HCT116 (cell line): ENCODE measurements around the gene PCIF1. TPM values are rescaled to one million over a fixed set of nuclear protein-coding genes. Genes with fewer than 3 reads are reported as not detected.
A peak's percentile ranks its signal among the peaks of the same experiment; 100 is the strongest.

ENCODE experiments used
- ATAC-seq: fragments of 200-7000 bp; cut with Tn5 transposase; 2 replicates; pipeline ENCODE4 v1.9.1; 2020; ENCODE audit warnings: mild to moderate bottlenecking, moderate library complexity
- BruUV-seq: library from RNA; stranded (reverse); fragments of 400-500 nt; replicated peaks from 2 replicates; lab custom pipeline; 2021; lab: Mats Ljungman, UMichigan
- CTCF ChIA-PET: fragments of 300-600 bp; sonication (Branson Sonifier 250); formaldehyde crosslinking; loops from one replicate; lab custom pipeline; 2021; ENCODE audit warnings: antibody characterized with exemption; lab: Charles Lee
- POLR2A ChIA-PET: fragments of 300-600, 350-600 bp; sonication (Branson Sonifier 250); formaldehyde crosslinking; loops from one replicate; lab custom pipeline; 2021; ENCODE audit warnings: antibody characterized with exemption; lab: Charles Lee
- RAD21 ChIA-PET, 2 experiments: fragments of 300-600 bp; sonication (Branson Sonifier 250); formaldehyde crosslinking; loops; one replicate each; lab custom pipeline; 2023; ENCODE audit warnings: low total read pairs in 2 of 2; ENCODE audit not compliant: uncharacterized antibody in 2 of 2, unreplicated experiment in 2 of 2, low non-redundant PET in 1 of 2; lab: Charles Lee
- DNase-seq: peaks from one replicate; pipeline ENCODE4 v3.0.0-alpha.2; 2010; ENCODE audit warnings: low read depth, low spot score
- H2AFZ ChIP-seq: fragments of 200-600 bp; shearing (Covaris generic), sonication (generic); 2 replicates; pipeline ENCODE4 v1.6.1; 2017; ENCODE audit warnings: low read depth, mixed run types, mixed read lengths, antibody characterized with exemption, low read length; ENCODE audit not compliant: poor library complexity, severe bottlenecking
- H3K27ac ChIP-seq: 2 replicates; pipeline ENCODE4 v1.5.1; 2012; ENCODE audit warnings: low read depth, low read length
- H3K27me3 ChIP-seq: fragments of 200-600 bp; sonication (generic); 2 replicates; pipeline ENCODE4 v1.6.1; 2016; ENCODE audit warnings: mixed run types, low read length, mixed read lengths; ENCODE audit not compliant: insufficient read depth
- H3K36me3 ChIP-seq, 2 experiments: fragments of 200-500 bp in 1 of 2; fragments of 200-600 bp in 1 of 2; sonication (Bioruptor generic) in 1 of 2; sonication (generic) in 1 of 2; 2 replicates each; pipeline versions ENCODE4 v1.5.1 to v1.6.1; 2014 to 2016; ENCODE audit warnings: low read length in 2 of 2, inconsistent platforms in 1 of 2, mixed read lengths in 1 of 2, mixed run types in 1 of 2; ENCODE audit not compliant: insufficient read depth in 2 of 2, control insufficient read depth in 1 of 2
- H3K4me1 ChIP-seq, 2 experiments: fragments of 200-600 bp in 1 of 2; sonication (generic) in 1 of 2; 2 replicates each; pipeline versions ENCODE4 v1.5.1 to v1.6.1; 2012 to 2017; ENCODE audit warnings: low read length in 2 of 2, inconsistent platforms in 1 of 2, mild to moderate bottlenecking in 1 of 2, mixed read lengths in 1 of 2, mixed run types in 1 of 2, moderate library complexity in 1 of 2; ENCODE audit not compliant: insufficient read depth in 2 of 2, control insufficient read depth in 1 of 2
- H3K4me2 ChIP-seq: fragments of 200-600 bp; sonication (generic); 2 replicates; pipeline ENCODE4 v1.6.1; 2017; ENCODE audit warnings: mixed run types, low read length, mixed read lengths
- H3K4me3 ChIP-seq, 2 experiments: fragments of 200-600 bp in 1 of 2; sonication (generic) in 1 of 2; replicated peaks in 1 of 2; 2 replicates each; pipeline ENCODE4 v1.5.1; 2011 to 2016; ENCODE audit warnings: low read length in 2 of 2, control low read depth in 1 of 2, low read depth in 1 of 2, mild to moderate bottlenecking in 1 of 2, mixed read lengths in 1 of 2, mixed run types in 1 of 2
- H3K79me2 ChIP-seq: fragments of 200-600 bp; sonication (generic); 2 replicates; pipeline ENCODE4 v1.6.1; 2017; ENCODE audit warnings: mild to moderate bottlenecking, mixed run types, low read length, moderate library complexity, mixed read lengths; ENCODE audit not compliant: insufficient read depth
- H3K9ac ChIP-seq: fragments of 200-600 bp; sonication (generic); 2 replicates; pipeline ENCODE4 v1.6.1; 2016; ENCODE audit warnings: low read length, mixed read lengths
- H3K9me2 ChIP-seq: fragments of 200-600 bp; sonication (generic), shearing (Covaris generic); 2 replicates; pipeline ENCODE4 v1.6.1; 2017; ENCODE audit warnings: mixed run types, mild to moderate bottlenecking, moderate library complexity; ENCODE audit not compliant: insufficient read depth
- H3K9me3 ChIP-seq, 2 experiments: fragments of 200-500 bp in 1 of 2; fragments of 200-600 bp in 1 of 2; sonication (Bioruptor generic) in 1 of 2; sonication (generic) in 1 of 2; 2 replicates each; pipeline ENCODE4 v1.6.1; 2014 to 2017; ENCODE audit warnings: low read length in 2 of 2, mixed read lengths in 2 of 2, inconsistent platforms in 1 of 2, low read depth in 1 of 2, mild to moderate bottlenecking in 1 of 2, mixed run types in 1 of 2, moderate library complexity in 1 of 2; ENCODE audit not compliant: control insufficient read depth in 1 of 2, insufficient read depth in 1 of 2
- H4K20me1 ChIP-seq: fragments of 200-600 bp; sonication (generic), shearing (Covaris generic); 2 replicates; pipeline ENCODE4 v1.6.1; 2017; ENCODE audit warnings: mixed run types, mild to moderate bottlenecking, moderate library complexity; ENCODE audit not compliant: insufficient read depth
- CBX3 ChIP-seq: IDR thresholded peaks from 2 replicates; pipeline ENCODE4 v1.6.1; 2012; ENCODE audit warnings: low read depth
- CEBPB ChIP-seq: IDR thresholded peaks from 2 replicates; pipeline ENCODE4 v1.6.1; 2012; ENCODE audit warnings: low read depth
- CTCF ChIP-seq, 3 experiments: fragments of 200-600 bp in 1 of 3; sonication (generic) in 1 of 3; IDR thresholded peaks in 2 of 3; conservative IDR thresholded peaks in 1 of 3; 2 replicates each; pipeline ENCODE4 v1.5.1; 2012 to 2017; ENCODE audit warnings: low read depth in 2 of 3, low read length in 2 of 3, antibody characterized with exemption in 1 of 3, borderline replicate concordance in 1 of 3, control low read depth in 1 of 3, mild to moderate bottlenecking in 1 of 3, mixed read lengths in 1 of 3, mixed run types in 1 of 3, moderate library complexity in 1 of 3; ENCODE audit not compliant: insufficient read depth in 1 of 3
- EGR1 ChIP-seq: IDR thresholded peaks from 2 replicates; pipeline ENCODE4 v1.6.1; 2012; ENCODE audit warnings: low read depth
- EZH2 ChIP-seq: fragments of 200-600 bp; sonication (generic); IDR thresholded peaks from 2 replicates; pipeline ENCODE4 v1.6.1; 2017; ENCODE audit warnings: antibody characterized with exemption, mixed run types
- JUND ChIP-seq: IDR thresholded peaks from 2 replicates; pipeline ENCODE4 v1.6.1; 2012
- MAX ChIP-seq: IDR thresholded peaks from 2 replicates; pipeline ENCODE4 v1.6.1; 2012
- RAD21 ChIP-seq: IDR thresholded peaks from 2 replicates; pipeline ENCODE4 v1.6.1; 2012; ENCODE audit warnings: low read depth, mild to moderate bottlenecking
- SIN3A ChIP-seq: IDR thresholded peaks from 2 replicates; pipeline ENCODE4 v1.6.1; 2012; ENCODE audit warnings: low read depth
- SP1 ChIP-seq: IDR thresholded peaks from 2 replicates; pipeline ENCODE4 v1.6.1; 2012; ENCODE audit warnings: low read depth
- SRF ChIP-seq: IDR thresholded peaks from 2 replicates; pipeline ENCODE4 v1.6.1; 2012; ENCODE audit warnings: low read depth
- TCF7L2 ChIP-seq: IDR thresholded peaks from 2 replicates; pipeline ENCODE4 v1.7.0; 2011; ENCODE audit warnings: borderline replicate concordance, inconsistent platforms; ENCODE audit not compliant: insufficient read depth, insufficient read length; ENCODE audit errors: extremely low read depth
- YY1 ChIP-seq: IDR thresholded peaks from 2 replicates; pipeline ENCODE4 v1.6.1; 2011; ENCODE audit warnings: low read length, low read depth, moderate library complexity, mild to moderate bottlenecking; ENCODE audit not compliant: insufficient replicate concordance; ENCODE audit errors: extremely low read depth
- ZNF274 ChIP-seq: fragments of 200-500 bp; sonication (Bioruptor generic); IDR thresholded peaks from 2 replicates; pipeline ENCODE4 v1.6.1; 2014; ENCODE audit warnings: mild to moderate bottlenecking, low read depth, low read length, inconsistent platforms
- intact Hi-C: fragments of 100-400 bp; cut with micrococcal nuclease; formaldehyde crosslinking; loops from 2 replicates; pipeline ENCODE4 v1.10.0; 2022
- total RNA-seq: library from RNA; stranded (reverse); gene quantifications from one replicate; pipeline ENCODE4 v1.2.1, GENCODE V29; 2021; ENCODE audit not compliant: unreplicated experiment
- TF ChIP-seq, protein P1 (sequence below): IDR thresholded peaks from 2 replicates; pipeline ENCODE4 v1.6.1; 2011; ENCODE audit warnings: mild to moderate bottlenecking, low read length, moderate library complexity; ENCODE audit not compliant: insufficient replicate concordance; ENCODE audit errors: extremely low read depth

The PCIF1 gene
- total RNA-seq, 1 experiment from 2014 or later: 31.8 TPM

DNA sequence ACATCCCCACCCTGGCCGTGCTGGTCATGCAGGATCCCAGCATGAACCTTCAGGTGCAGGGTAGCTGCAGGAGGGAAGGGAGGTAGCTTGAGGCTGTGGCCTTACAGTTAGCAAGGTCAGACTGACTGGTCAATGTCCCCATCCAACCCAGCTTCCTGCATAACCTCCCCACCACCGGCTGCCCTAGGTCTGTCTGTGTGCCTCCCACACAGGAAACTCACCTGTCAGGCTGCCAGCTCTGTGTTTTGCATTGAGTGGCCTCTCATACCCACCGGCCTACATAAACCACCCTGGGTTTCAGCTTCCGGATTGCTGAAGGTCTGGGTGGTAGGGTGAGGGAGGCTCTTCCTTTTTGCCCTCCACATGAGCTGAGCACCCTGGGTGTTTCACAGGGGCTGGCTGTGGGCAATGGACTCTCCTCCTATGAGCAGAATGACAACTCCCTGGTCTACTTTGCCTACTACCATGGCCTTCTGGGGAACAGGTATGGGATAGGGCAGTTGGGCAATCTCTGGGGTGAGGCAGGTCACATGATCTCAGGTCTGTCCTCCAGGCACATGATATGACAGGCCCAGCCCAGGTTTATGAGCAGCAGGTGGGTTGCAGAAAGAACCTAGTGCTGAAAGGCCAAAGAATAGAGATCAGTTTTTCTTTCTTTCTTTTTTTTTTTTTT, 41.5 kb upstream of the PCIF1 start:
- intact Hi-C loops: no loop called here
- POLR2A ChIA-PET: interaction anchor here (0.9 to 1.1 kb wide), 2 partner anchors 12 to 41 kb away, joined by 3 to 4 read pairs; partner anchors contain the start of gene ZSWIM1
- peaks cover 10 to 18% of the 10 kb centered on the region in 2 experiments; a peak in 3 of 4 replicates for H3K4me1 ChIP-seq
- H3K9me2 ChIP-seq: no peaks in the 10 kb centered on the region
- TSS peak; percentile 36 for BruUV-seq
- no peak overlapping the region for H2AFZ ChIP-seq
- H3K9me3 ChIP-seq: no peaks in the 10 kb centered on the region
- H4K20me1 ChIP-seq: no peaks in the 10 kb centered on the region
- TF ChIP-seq SIN3A (no peak), CTCF (IDR thresholded peaks at IDR 0.05 in 2 of 3, conservative IDR thresholded peaks at IDR 0.05 in 1 of 3; ENCODE audit: borderline replicate concordance in 1 of 3, insufficient read depth in 1 of 3, low read depth in 2 of 3, low read length in 2 of 3) (no peak), ZNF274 (no peak), TCF7L2 (no peak), SP1 (no peak), RAD21 (no peak), YY1 (no peak), CBX3 (no peak), MAX (no peak), EGR1 (no peak), CEBPB (no peak), JUND (no peak), EZH2 (no peak), SRF (no peak)
- TF ChIP-seq, protein P1, sequence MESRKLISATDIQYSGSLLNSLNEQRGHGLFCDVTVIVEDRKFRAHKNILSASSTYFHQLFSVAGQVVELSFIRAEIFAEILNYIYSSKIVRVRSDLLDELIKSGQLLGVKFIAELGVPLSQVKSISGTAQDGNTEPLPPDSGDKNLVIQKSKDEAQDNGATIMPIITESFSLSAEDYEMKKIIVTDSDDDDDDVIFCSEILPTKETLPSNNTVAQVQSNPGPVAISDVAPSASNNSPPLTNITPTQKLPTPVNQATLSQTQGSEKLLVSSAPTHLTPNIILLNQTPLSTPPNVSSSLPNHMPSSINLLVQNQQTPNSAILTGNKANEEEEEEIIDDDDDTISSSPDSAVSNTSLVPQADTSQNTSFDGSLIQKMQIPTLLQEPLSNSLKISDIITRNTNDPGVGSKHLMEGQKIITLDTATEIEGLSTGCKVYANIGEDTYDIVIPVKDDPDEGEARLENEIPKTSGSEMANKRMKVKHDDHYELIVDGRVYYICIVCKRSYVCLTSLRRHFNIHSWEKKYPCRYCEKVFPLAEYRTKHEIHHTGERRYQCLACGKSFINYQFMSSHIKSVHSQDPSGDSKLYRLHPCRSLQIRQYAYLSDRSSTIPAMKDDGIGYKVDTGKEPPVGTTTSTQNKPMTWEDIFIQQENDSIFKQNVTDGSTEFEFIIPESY: no peak
- no peak overlapping the region for H3K4me3 ChIP-seq
- H3K9ac ChIP-seq: no peak overlapping the region
- CTCF ChIA-PET: interaction anchor here (1.5 kb wide), 1 partner anchor 12 kb away, joined by 4 read pairs; no protein-coding TSS in a partner anchor
- H3K4me2 ChIP-seq: no peak overlapping the region
- peaks cover 4% of the 10 kb centered on the region; the same call in 1 of the 2 replicates for H3K79me2 ChIP-seq
- no peak overlapping the region for H3K27ac ChIP-seq
- RAD21 ChIA-PET: interaction anchor here (0.6 kb wide), 2 partner anchors 93 to 880 kb away, joined by 3 read pairs; no protein-coding TSS in a partner anchor
- H3K36me3 ChIP-seq: peaks cover 6 to 21% of the 10 kb centered on the region in 2 experiments; a peak in 3 of 4 replicates
- no peak for DNase-seq
- no peak for ATAC-seq
- H3K27me3 ChIP-seq: no peaks in the 10 kb centered on the region
